Keratinocyte (primary cell): ENCODE results near the gene ITCH. TPM values are rescaled to one million over a fixed set of nuclear protein-coding genes. Genes with fewer than 3 reads are reported as not detected.
"Not testable (repeated sequence)": the region's sequence is repeated elsewhere in the genome, so short reads cannot be mapped to it uniquely, and the experiment has no call there.

Source experiments
- DNase-seq: peaks from one replicate; pipeline ENCODE4 v3.0.0-alpha.2; 2011; ENCODE audit warnings: low read depth, missing footprints, low spot score
- FAIRE-seq: peaks from 2 replicates; lab custom pipeline; 2011; peaks lifted over from hg19 to GRCh38; lab: Jason Lieb, UNC
- H2AFZ ChIP-seq: 2 replicates; pipeline ENCODE4 v1.6.0; 2012; ENCODE audit warnings: low read length, control low read depth, inconsistent platforms; ENCODE audit not compliant: control insufficient read depth
- H3K27ac ChIP-seq: 2 replicates; pipeline ENCODE4 v1.5.1; 2011; ENCODE audit warnings: low read length; ENCODE audit not compliant: control insufficient read depth, insufficient read depth
- H3K27me3 ChIP-seq: 3 replicates; pipeline ENCODE4 v1.6.0; 2011; ENCODE audit warnings: low read length; ENCODE audit not compliant: control insufficient read depth, insufficient read depth; ENCODE audit errors: extremely low read depth
- H3K36me3 ChIP-seq, 2 experiments: 2 replicates in 1 of 2; 3 replicates in 1 of 2; pipeline ENCODE4 v1.5.1; 2011; ENCODE audit warnings: low read length in 2 of 2, mild to moderate bottlenecking in 1 of 2; ENCODE audit not compliant: control insufficient read depth in 2 of 2, insufficient read depth in 2 of 2; ENCODE audit errors: extremely low read depth in 1 of 2
- H3K4me1 ChIP-seq: 3 replicates; pipeline ENCODE4 v1.5.1; 2011; ENCODE audit warnings: low read length; ENCODE audit not compliant: control insufficient read depth, insufficient read depth; ENCODE audit errors: extremely low read depth
- H3K4me2 ChIP-seq: 3 replicates; pipeline ENCODE4 v1.6.0; 2011; ENCODE audit warnings: low read depth, low read length; ENCODE audit not compliant: control insufficient read depth, insufficient read depth; ENCODE audit errors: extremely low read depth
- H3K4me3 ChIP-seq, 3 experiments: fragments of 200-600 bp in 1 of 3; sonication (generic) in 1 of 3; 2 replicates in 2 of 3; 3 replicates in 1 of 3; pipeline ENCODE4 v1.5.1; 2011 to 2016; ENCODE audit warnings: low read length in 3 of 3, mild to moderate bottlenecking in 3 of 3, control low read depth in 2 of 3, inconsistent platforms in 1 of 3, low read depth in 1 of 3, mixed read lengths in 1 of 3, mixed run types in 1 of 3, moderate library complexity in 1 of 3; ENCODE audit not compliant: control insufficient read depth in 2 of 3, insufficient read depth in 2 of 3; ENCODE audit errors: extremely low read depth in 1 of 3
- H3K79me2 ChIP-seq: 2 replicates; pipeline ENCODE4 v1.6.0; 2012; ENCODE audit warnings: low read length; ENCODE audit not compliant: control insufficient read depth, insufficient read depth
- H3K9ac ChIP-seq: 3 replicates; pipeline ENCODE4 v1.6.0; 2011; ENCODE audit warnings: low read length; ENCODE audit not compliant: control insufficient read depth, insufficient read depth; ENCODE audit errors: extremely low read depth
- H3K9me1 ChIP-seq: 3 replicates; pipeline ENCODE4 v1.6.0; 2011; ENCODE audit warnings: low read length; ENCODE audit not compliant: control insufficient read depth, insufficient read depth; ENCODE audit errors: extremely low read depth
- H3K9me3 ChIP-seq: 2 replicates; pipeline ENCODE4 v1.5.1; 2012; ENCODE audit warnings: low read depth, low read length; ENCODE audit not compliant: control insufficient read depth
- H4K20me1 ChIP-seq: 3 replicates; pipeline ENCODE4 v1.6.0; 2011; ENCODE audit warnings: low read length; ENCODE audit not compliant: control insufficient read depth, insufficient read depth; ENCODE audit errors: extremely low read depth
- EZH2 ChIP-seq: IDR thresholded peaks from one replicate; pipeline ENCODE4 v1.6.1; 2012; ENCODE audit warnings: inconsistent platforms, mild to moderate bottlenecking, low read length, moderate library complexity
- dilution Hi-C: fragments of 300-500 bp; cut with MboI; formaldehyde crosslinking; loops from one replicate; pipeline ENCODE4 v1.7.0; 2020; ENCODE audit warnings: low sequenced_read_pairs; ENCODE audit not compliant: extremely low pct_ligation_motif_present
- polyA plus RNA-seq, 5 experiments: library from polyadenylated mRNA; depleted of rRNA in 3 of 5; stranded (reverse) in 3 of 5; stranded (forward) in 1 of 5; unstranded in 1 of 5; fragments of >200 nt; gene quantifications; 1 replicate in 1 of 5; 2 replicates in 3 of 5; 3 replicates in 1 of 5; pipeline versions ENCODE4 v1.2.1 to v1.2.3, GENCODE V29; 2011 to 2012; ENCODE audit warnings: missing spikeins in 2 of 5, low read depth in 1 of 5, low replicate concordance in 1 of 5
- TF ChIP-seq, protein P1 (sequence below), 3 experiments: IDR thresholded peaks in 1 of 3; conservative IDR thresholded peaks in 1 of 3; optimal IDR thresholded peaks in 1 of 3; 2 replicates in 2 of 3; 3 replicates in 1 of 3; pipeline versions ENCODE3 to v1.5.1; 2011; ENCODE audit warnings: low read length in 3 of 3, mild to moderate bottlenecking in 3 of 3, moderate library complexity in 2 of 3, control low read depth in 1 of 3, inconsistent platforms in 1 of 3; ENCODE audit not compliant: insufficient read depth in 2 of 3; ENCODE audit errors: extremely low read depth in 1 of 3

Gene ITCH
- polyA plus RNA-seq, 1 donor (not counting 4 experiments of a cell fraction or from before 2014, with no cell fraction given): 42.5 TPM

DNA sequence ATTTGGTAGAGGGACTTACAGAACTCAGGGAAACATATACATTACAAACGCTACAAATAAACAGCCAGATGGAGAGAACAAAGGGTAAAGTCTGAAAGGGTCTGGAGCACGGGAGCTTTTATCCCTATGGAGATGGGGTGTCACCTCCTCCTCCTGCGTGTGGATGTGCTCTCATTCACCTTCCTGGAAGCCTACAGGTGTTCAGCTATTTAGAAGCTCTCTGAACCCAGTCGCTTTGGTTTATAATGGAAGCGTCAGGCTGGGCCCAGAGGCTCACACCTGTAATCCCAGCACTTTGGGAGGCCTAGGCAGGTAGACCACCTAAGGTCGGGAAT is 17.7 kb upstream of the ITCH start:
- Histone ChIP-seq H3K27ac (no peak overlapping the region), H3K9me3 (no peaks in the 10 kb centered on the region), H3K79me2 (no peaks in the 10 kb centered on the region), H3K4me3 (no peak overlapping the region), H3K27me3 (no peaks in the 10 kb centered on the region), H3K4me1 (peaks cover 9% of the 10 kb centered on the region), H4K20me1 (no peaks in the 10 kb centered on the region), H3K4me2 (no peak overlapping the region), H3K36me3 (no peaks in the 10 kb centered on the region), H3K9ac (no peak overlapping the region), H3K9me1 (no peaks in the 10 kb centered on the region), H2AFZ (no peak overlapping the region)
- no peak for TF ChIP-seq EZH2
- TF ChIP-seq, protein P1, sequence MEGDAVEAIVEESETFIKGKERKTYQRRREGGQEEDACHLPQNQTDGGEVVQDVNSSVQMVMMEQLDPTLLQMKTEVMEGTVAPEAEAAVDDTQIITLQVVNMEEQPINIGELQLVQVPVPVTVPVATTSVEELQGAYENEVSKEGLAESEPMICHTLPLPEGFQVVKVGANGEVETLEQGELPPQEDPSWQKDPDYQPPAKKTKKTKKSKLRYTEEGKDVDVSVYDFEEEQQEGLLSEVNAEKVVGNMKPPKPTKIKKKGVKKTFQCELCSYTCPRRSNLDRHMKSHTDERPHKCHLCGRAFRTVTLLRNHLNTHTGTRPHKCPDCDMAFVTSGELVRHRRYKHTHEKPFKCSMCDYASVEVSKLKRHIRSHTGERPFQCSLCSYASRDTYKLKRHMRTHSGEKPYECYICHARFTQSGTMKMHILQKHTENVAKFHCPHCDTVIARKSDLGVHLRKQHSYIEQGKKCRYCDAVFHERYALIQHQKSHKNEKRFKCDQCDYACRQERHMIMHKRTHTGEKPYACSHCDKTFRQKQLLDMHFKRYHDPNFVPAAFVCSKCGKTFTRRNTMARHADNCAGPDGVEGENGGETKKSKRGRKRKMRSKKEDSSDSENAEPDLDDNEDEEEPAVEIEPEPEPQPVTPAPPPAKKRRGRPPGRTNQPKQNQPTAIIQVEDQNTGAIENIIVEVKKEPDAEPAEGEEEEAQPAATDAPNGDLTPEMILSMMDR (optimal IDR thresholded peaks at IDR 0.05 in 1 of 3, IDR thresholded peaks at IDR 0.05 in 1 of 3, conservative IDR thresholded peaks at IDR 0.05 in 1 of 3; ENCODE audit: extremely low read depth in 1 of 3, insufficient read depth in 2 of 3, low read length in 3 of 3): no peak
- no peak for FAIRE-seq
- dilution Hi-C loops: no loop called here
- DNase-seq: no peak

DNA sequence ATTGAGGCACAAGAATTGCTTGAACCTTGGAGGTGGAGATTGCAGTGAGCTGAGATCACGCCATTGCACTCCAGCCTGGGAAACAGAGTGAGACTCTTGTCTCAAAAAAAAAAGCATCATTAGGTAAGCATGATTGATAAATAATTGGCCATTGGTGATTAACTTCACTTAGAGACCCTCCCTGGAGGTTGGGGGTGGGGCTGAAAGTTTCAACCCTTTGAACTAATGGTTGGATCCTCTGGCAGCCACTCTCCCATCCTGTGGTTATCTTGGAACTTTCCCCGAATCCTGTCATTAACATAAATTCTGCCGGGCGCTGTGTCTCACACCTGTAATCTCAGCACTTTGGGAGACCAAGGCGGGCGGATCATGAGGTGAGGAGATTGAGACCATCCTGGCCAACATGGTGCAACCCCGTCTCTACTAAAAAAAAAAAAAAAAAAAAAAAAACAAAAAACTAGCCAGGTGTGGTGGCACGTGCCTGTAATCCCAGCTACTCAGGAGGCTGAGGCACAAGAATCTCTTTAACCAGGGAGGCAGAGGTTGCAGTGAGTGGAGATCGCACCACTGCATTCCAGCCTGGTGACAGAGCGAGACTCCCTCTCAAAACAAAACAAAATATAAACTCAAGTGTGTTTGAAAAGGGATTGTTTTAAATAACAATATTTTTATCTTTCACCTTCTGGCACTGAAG is 17.1 kb upstream of the ITCH start:
- H3K27ac ChIP-seq, H3K9ac ChIP-seq, H3K79me2 ChIP-seq, H2AFZ ChIP-seq, H3K4me1 ChIP-seq, DNase-seq, H3K27me3 ChIP-seq, H3K9me3 ChIP-seq, FAIRE-seq, H3K4me3 ChIP-seq, H3K36me3 ChIP-seq, H3K9me1 ChIP-seq, dilution Hi-C loops, H3K4me2 ChIP-seq, H4K20me1 ChIP-seq: not testable (repeated sequence)

DNA sequence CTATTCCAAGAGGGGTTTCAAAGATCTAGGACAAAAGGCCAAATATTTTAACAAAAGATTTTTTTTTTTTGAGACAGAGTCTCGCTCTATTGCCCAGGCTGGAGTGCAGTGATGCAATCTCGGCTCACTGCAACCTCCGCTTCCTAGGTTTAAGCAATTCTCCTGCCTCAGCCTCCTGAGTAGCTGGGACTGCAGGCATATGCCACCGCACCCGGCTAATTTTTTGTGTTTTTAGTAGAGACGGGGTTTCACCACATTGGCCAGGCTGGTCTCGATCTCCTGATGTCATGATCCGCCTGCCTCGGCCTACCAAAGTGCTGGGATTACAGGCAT is 16.6 kb upstream of the ITCH start:
- H3K79me2 ChIP-seq, H3K36me3 ChIP-seq, dilution Hi-C loops, H3K9ac ChIP-seq, FAIRE-seq, H3K9me1 ChIP-seq, H3K4me3 ChIP-seq, DNase-seq, H3K27ac ChIP-seq, H3K4me1 ChIP-seq, H3K4me2 ChIP-seq, H2AFZ ChIP-seq, H4K20me1 ChIP-seq, H3K27me3 ChIP-seq, H3K9me3 ChIP-seq: not testable (repeated sequence)
